ENCODE data around the gene CARMIL1.

DNA sequence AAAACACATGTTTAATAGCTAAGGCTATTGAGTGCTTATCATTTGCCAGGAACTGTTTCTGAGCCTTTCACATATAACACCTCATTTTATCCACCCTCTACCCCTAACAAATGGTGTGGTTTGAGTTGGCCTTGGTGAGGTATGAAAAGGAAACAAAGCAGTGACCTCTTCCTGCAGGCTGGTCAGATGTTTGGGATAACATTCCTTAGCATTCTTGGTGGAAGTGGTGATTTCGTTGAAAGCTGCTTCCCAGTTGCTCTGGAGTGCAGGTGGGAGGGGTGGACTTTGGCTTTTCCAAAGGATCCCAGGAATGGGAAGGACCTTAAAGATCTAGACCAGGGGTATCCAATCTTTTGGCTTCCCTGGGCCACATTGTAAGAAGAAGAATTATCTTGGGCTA lies 41.3 kb downstream of the CARMIL1 start:
- TF ChIP-seq, protein P1, sequence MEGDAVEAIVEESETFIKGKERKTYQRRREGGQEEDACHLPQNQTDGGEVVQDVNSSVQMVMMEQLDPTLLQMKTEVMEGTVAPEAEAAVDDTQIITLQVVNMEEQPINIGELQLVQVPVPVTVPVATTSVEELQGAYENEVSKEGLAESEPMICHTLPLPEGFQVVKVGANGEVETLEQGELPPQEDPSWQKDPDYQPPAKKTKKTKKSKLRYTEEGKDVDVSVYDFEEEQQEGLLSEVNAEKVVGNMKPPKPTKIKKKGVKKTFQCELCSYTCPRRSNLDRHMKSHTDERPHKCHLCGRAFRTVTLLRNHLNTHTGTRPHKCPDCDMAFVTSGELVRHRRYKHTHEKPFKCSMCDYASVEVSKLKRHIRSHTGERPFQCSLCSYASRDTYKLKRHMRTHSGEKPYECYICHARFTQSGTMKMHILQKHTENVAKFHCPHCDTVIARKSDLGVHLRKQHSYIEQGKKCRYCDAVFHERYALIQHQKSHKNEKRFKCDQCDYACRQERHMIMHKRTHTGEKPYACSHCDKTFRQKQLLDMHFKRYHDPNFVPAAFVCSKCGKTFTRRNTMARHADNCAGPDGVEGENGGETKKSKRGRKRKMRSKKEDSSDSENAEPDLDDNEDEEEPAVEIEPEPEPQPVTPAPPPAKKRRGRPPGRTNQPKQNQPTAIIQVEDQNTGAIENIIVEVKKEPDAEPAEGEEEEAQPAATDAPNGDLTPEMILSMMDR (IDR thresholded peaks at IDR 0.05), result no peak
- no peak for TF ChIP-seq POLR2A (IDR thresholded peaks at IDR 0.05)
